ENCODE data around the gene MAJIN. TPM values are rescaled to one million over a fixed set of nuclear protein-coding genes. Genes with fewer than 3 reads are reported as not detected.

Gene MAJIN
- total and polyA plus RNA-seq, 9 of the 15 experiments (the other 6 are each of a cell fraction or from before 2014, with no cell fraction given) = 0.17 to 0.83 (median 0.24) TPM; not detected in 2

- TF ChIP-seq DLX4 (CRISPR knock-in tag; IDR thresholded peaks at IDR 0.05) = no peak
- no peak for TF ChIP-seq SNIP1 (IDR thresholded peaks at IDR 0.05; ENCODE audit: low read depth)
- TF ChIP-seq TCF15 (CRISPR knock-in tag; IDR thresholded peaks at IDR 0.05) = no peak
- TF ChIP-seq PURB (CRISPR knock-in tag; IDR thresholded peaks at IDR 0.05; ENCODE audit: low read depth) = no peak
- no peak for TF ChIP-seq BCL6 (CRISPR knock-in tag; IDR thresholded peaks at IDR 0.05)
- peak; percentile 63; the same call in 1 of the 2 replicates for TF ChIP-seq KLF6 (CRISPR knock-in tag; IDR thresholded peaks at IDR 0.05; ENCODE audit: borderline replicate concordance)
- TF ChIP-seq RUNX1 (IDR thresholded peaks at IDR 0.05; ENCODE audit: low read depth) = no peak
- TF ChIP-seq SLC30A9 (CRISPR knock-in tag; IDR thresholded peaks at IDR 0.05) = no peak
- no peak for TF ChIP-seq FUS (optimal IDR thresholded peaks at IDR 0.05; ENCODE audit: low read depth, low read length)
- peak; percentile 44; the same call in 1 of the 2 replicates for TF ChIP-seq ZNF311 (CRISPR knock-in tag; IDR thresholded peaks at IDR 0.05)
- TF ChIP-seq NUFIP1 (IDR thresholded peaks at IDR 0.05; ENCODE audit: partially characterized antibody) = no peak
- 0 out of 2 replicates have a peak, but pooled peaks have one; percentile 56 for TF ChIP-seq ZNF764 (CRISPR knock-in tag; IDR thresholded peaks at IDR 0.05; ENCODE audit: low read depth)
- peak; percentile 81; the same call in 1 of the 2 replicates for TF ChIP-seq LARP7 (IDR thresholded peaks at IDR 0.05)
- TF ChIP-seq MECOM (CRISPR knock-in tag; IDR thresholded peaks at IDR 0.05) = no peak
- TF ChIP-seq ZNF584 (CRISPR knock-in tag; IDR thresholded peaks at IDR 0.05; ENCODE audit: low read depth) = 0 out of 2 replicates have a peak, but pooled peaks have one; percentile 53
- TF ChIP-seq EP300 (IDR thresholded peaks at IDR 0.05; ENCODE audit: low read length) = peak; percentile 46
- no peak for TF ChIP-seq ILK (tag; IDR thresholded peaks at IDR 0.05; ENCODE audit: borderline replicate concordance, low read depth)
- no peak for TF ChIP-seq SMAD4 (CRISPR knock-in tag; conservative IDR thresholded peaks at IDR 0.05)
- peak; percentile 39 for TF ChIP-seq CHD4 (IDR thresholded peaks at IDR 0.05; ENCODE audit: insufficient read depth, insufficient replicate concordance, low read depth, low read length, poor library complexity, severe bottlenecking)
- no peak for TF ChIP-seq IRF1 (CRISPR knock-in tag; IDR thresholded peaks at IDR 0.05; ENCODE audit: borderline replicate concordance)
- no peak for TF ChIP-seq SMC3 (conservative IDR thresholded peaks at IDR 0.05; ENCODE audit: insufficient read depth, low read depth, low read length)
- no peak for TF ChIP-seq NFIX (CRISPR knock-in tag; IDR thresholded peaks at IDR 0.05; ENCODE audit: low read depth)
- 0 out of 4 replicates have a peak, but pooled peaks of 1 of the 2 experiments have one; percentile 33 for TF ChIP-seq ETV6 (IDR thresholded peaks at IDR 0.05; ENCODE audit: borderline replicate concordance in 1 of 2, low read depth in 2 of 2, low read length in 1 of 2)
- no peak for TF ChIP-seq ETV6 (CRISPR knock-in tag; IDR thresholded peaks at IDR 0.05; ENCODE audit: borderline replicate concordance)
These were observed 47.7 kb downstream of the MAJIN start, which contains the start of gene PPP2R5B (continued) for GRCh38 chr11:64923944-64924909.

All from K562 (cell line).